ENCODE results near the gene AP3S1. TPM values are rescaled to one million over a fixed set of nuclear protein-coding genes. Genes with fewer than 3 reads are reported as not detected.
A peak's percentile ranks its signal among the peaks of the same experiment; 100 is the strongest.

Gene AP3S1
- total RNA-seq, 2 experiments from 2014 or later = 102 to 107 TPM

- peak overlapping the region; percentile 100 for H3K27ac Mint-ChIP-seq
- CTCF ChIA-PET = interaction anchor here (0.8 to 2.3 kb wide), 6 partner anchors 10 to 245 kb away, joined by 3 to 7 read pairs (median 4); partner anchors contain the start of gene LVRN
- peak overlapping the region; percentile 95 for H3K4me3 Mint-ChIP-seq
- TF ChIP-seq, protein P1, sequence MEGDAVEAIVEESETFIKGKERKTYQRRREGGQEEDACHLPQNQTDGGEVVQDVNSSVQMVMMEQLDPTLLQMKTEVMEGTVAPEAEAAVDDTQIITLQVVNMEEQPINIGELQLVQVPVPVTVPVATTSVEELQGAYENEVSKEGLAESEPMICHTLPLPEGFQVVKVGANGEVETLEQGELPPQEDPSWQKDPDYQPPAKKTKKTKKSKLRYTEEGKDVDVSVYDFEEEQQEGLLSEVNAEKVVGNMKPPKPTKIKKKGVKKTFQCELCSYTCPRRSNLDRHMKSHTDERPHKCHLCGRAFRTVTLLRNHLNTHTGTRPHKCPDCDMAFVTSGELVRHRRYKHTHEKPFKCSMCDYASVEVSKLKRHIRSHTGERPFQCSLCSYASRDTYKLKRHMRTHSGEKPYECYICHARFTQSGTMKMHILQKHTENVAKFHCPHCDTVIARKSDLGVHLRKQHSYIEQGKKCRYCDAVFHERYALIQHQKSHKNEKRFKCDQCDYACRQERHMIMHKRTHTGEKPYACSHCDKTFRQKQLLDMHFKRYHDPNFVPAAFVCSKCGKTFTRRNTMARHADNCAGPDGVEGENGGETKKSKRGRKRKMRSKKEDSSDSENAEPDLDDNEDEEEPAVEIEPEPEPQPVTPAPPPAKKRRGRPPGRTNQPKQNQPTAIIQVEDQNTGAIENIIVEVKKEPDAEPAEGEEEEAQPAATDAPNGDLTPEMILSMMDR (IDR thresholded peaks at IDR 0.05) = no peak
- ATAC-seq (no peak), DNase-seq (no peak)
- POLR2A ChIA-PET = interaction anchor here (0.6 to 1.2 kb wide), 5 partner anchors 10 to 297 kb away, joined by 3 to 4 read pairs (median 3); no protein-coding TSS in a partner anchor
- peaks cover 49% of the 10 kb centered on the region for H3K4me1 Mint-ChIP-seq (ENCODE audit: low read depth)
- no peaks in the 10 kb centered on the region for H3K9me3 Mint-ChIP-seq
- intact Hi-C loops (cut with micrococcal nuclease) = loop anchor here (10.0 kb wide), 1 partner anchor 536 kb away; no protein-coding TSS in a partner anchor
- no peaks in the 10 kb centered on the region for H3K27me3 Mint-ChIP-seq
- H3K36me3 Mint-ChIP-seq (ENCODE audit: low read depth) = peaks cover 35% of the 10 kb centered on the region
Measured at GRCh38 chr5:115840873-115841272, 862 bp upstream of the AP3S1 start.

DNA sequence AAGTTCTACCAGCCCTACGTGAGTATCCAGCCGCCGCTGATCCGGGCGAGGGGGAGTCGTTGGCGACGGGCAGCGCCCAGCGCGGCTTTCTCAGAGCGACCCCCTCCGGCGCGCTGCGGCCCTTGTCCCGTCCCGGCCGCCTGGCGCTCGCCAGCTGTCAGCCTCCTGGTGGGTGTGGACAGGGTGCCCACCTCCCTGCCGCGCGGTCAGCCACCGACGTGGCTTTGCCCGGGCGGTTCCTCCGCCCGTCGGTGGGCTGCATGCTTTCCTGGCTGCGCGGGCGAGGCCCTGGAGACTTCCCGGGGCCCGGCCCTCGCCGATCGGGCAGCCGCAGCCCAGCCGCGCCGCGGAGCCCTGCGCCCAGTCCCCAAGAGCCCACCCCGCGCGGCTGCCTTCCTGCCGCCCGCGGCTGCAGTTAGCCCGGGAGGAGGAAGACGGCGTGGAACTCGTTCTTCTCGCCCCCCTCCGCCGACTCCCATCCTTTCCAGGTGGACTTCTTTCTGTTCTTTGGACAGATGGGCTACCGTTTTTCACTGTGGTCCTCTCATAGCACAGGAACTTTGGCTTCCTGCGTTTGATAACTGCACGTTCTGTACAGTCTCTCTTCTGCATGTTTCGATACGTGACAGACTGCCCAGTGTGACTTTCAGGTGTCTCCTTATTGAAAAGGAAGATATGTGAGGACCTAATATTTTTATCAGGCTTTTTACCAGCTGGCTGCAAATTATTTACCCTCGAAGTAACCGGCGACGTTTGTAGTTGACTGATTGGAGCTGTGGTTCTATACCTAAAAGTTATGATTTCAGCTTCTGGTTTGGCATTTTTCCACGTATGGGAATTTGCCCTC lies 577 bp downstream of the AP3S1 start:
- H3K4me3 Mint-ChIP-seq = peak overlapping the region; percentile 95
- peaks cover 24% of the 10 kb centered on the region for H3K36me3 Mint-ChIP-seq (ENCODE audit: low read depth)
- TF ChIP-seq, protein P1 (IDR thresholded peaks at IDR 0.05) = no peak
- ChIA-PET POLR2A (interaction anchor here (0.6 to 1.3 kb wide), 4 partner anchors 90 to 234 kb away, joined by 3 to 5 read pairs (median 4); no protein-coding TSS in a partner anchor), CTCF (interaction anchor here (0.8 to 2.3 kb wide), 7 partner anchors 10 to 268 kb away, joined by 3 to 9 read pairs (median 3); no protein-coding TSS in a partner anchor)
- H3K9me3 Mint-ChIP-seq = no peaks in the 10 kb centered on the region
- peak; percentile 2 for ATAC-seq
- H3K27ac Mint-ChIP-seq = peak overlapping the region; percentile 90
- peaks cover 48% of the 10 kb centered on the region for H3K4me1 Mint-ChIP-seq (ENCODE audit: low read depth)
- intact Hi-C loops (cut with micrococcal nuclease) = loop anchor here (10.0 kb wide), 1 partner anchor 538 kb away; no protein-coding TSS in a partner anchor
- DNase-seq = peak; percentile 19
- no peaks in the 10 kb centered on the region for H3K27me3 Mint-ChIP-seq

GRCh38 chr5:115842952-115843351 lies 1.2 kb downstream of the AP3S1 start:
- H3K4me3 Mint-ChIP-seq = peak overlapping the region; percentile 95
- no peaks in the 10 kb centered on the region for H3K9me3 Mint-ChIP-seq
- ATAC-seq (no peak), DNase-seq (no peak)
- TF ChIP-seq, protein P1 (IDR thresholded peaks at IDR 0.05) = no peak
- peak overlapping the region; percentile 90 for H3K27ac Mint-ChIP-seq
- intact Hi-C loops (cut with micrococcal nuclease) = loop anchor here (10.0 kb wide), 1 partner anchor 538 kb away; no protein-coding TSS in a partner anchor
- H3K36me3 Mint-ChIP-seq (ENCODE audit: low read depth) = peaks cover 19% of the 10 kb centered on the region
- no peaks in the 10 kb centered on the region for H3K27me3 Mint-ChIP-seq
- ChIA-PET POLR2A (no interaction called here), CTCF (interaction anchor here (0.9 to 1.6 kb wide), 5 partner anchors 23 to 268 kb away, joined by 3 to 9 read pairs (median 3); no protein-coding TSS in a partner anchor)
- peaks cover 44% of the 10 kb centered on the region for H3K4me1 Mint-ChIP-seq (ENCODE audit: low read depth)

GRCh38 chr5:115843444-115844130 lies 1.9 kb downstream of the AP3S1 start:
- DNase-seq = no peak
- intact Hi-C loops (cut with micrococcal nuclease) = loop anchor here (10.0 kb wide), 1 partner anchor 539 kb away; no protein-coding TSS in a partner anchor
- Mint-ChIP-seq H3K4me1 (ENCODE audit: low read depth) (peaks cover 41% of the 10 kb centered on the region), H3K27ac (no peak overlapping the region), H3K36me3 (ENCODE audit: low read depth) (peaks cover 17% of the 10 kb centered on the region), H3K9me3 (no peaks in the 10 kb centered on the region), H3K27me3 (no peaks in the 10 kb centered on the region), H3K4me3 (peak overlapping the region; percentile 95)
- no peak for ATAC-seq
- CTCF ChIA-PET = interaction anchor here (0.9 to 1.6 kb wide), 5 partner anchors 23 to 269 kb away, joined by 3 to 9 read pairs (median 3); no protein-coding TSS in a partner anchor
- POLR2A ChIA-PET = interaction anchor here (1.0 kb wide), 1 partner anchor 298 kb away, joined by 3 read pairs; no protein-coding TSS in a partner anchor
- TF ChIP-seq, protein P1 (IDR thresholded peaks at IDR 0.05) = no peak
